Gastroesophageal sphincter (tissue), 4 donors: Measurements from ENCODE around the gene DHX58. TPM values are rescaled to one million over a fixed set of nuclear protein-coding genes. Genes with fewer than 3 reads are reported as not detected.

Experiments
- ATAC-seq: fragments of 150-250 bp; one replicate; pipeline ENCODE4 v1.9.1; 2016; ENCODE audit warnings: mild to moderate bottlenecking, moderate library complexity
- H3K27ac ChIP-seq, 4 donors: fragments of 200-600 bp; sonication (generic) in 3 of 4; 1 replicate in 3 of 4; 2 replicates in 1 of 4; pipeline ENCODE4 v1.5.1; 2016 to 2019
- H3K27me3 ChIP-seq: fragments of 200-600 bp; sonication (generic); one replicate; pipeline ENCODE4 v1.5.1; 2019
- H3K36me3 ChIP-seq, 2 donors: fragments of 200-600 bp; sonication (generic); one replicate each; pipeline ENCODE4 v1.5.1; 2019; ENCODE audit warnings: control low read depth in 1 of 2
- H3K4me1 ChIP-seq, 3 donors: fragments of 200-600 bp; sonication (generic); 1 replicate in 2 of 3; 2 replicates in 1 of 3; pipeline ENCODE4 v1.5.1; 2016 to 2019; ENCODE audit warnings: control low read depth in 2 of 3
- H3K4me3 ChIP-seq, 2 donors: fragments of 200-600 bp; sonication (generic); one replicate each; pipeline ENCODE4 v1.5.1; 2019; ENCODE audit warnings: mild to moderate bottlenecking in 1 of 2, moderate library complexity in 1 of 2
- H3K9me3 ChIP-seq, 3 donors: fragments of 200-600 bp; sonication (generic); one replicate each; pipeline ENCODE4 v1.5.1; 2017 to 2019; ENCODE audit warnings: control low read depth in 2 of 3
- CTCF ChIP-seq, 4 experiments: fragments of 200-600 bp in 2 of 4; fragments of 450-650 bp in 2 of 4; sonication (generic) in 1 of 4; IDR thresholded peaks; one replicate each; pipeline ENCODE4 v1.5.1; 2017 to 2019; ENCODE audit warnings: antibody characterized with exemption in 4 of 4, mild to moderate bottlenecking in 2 of 4, moderate library complexity in 2 of 4
- EP300 ChIP-seq: sonication (generic); formaldehyde crosslinking; IDR thresholded peaks from one replicate; pipeline ENCODE4 v1.6.1; 2017; ENCODE audit warnings: antibody characterized with exemption, mild to moderate bottlenecking
- POLR2A ChIP-seq, 2 donors: fragments of 450-650 bp; IDR thresholded peaks; one replicate each; pipeline ENCODE4 v1.6.1; 2017; ENCODE audit warnings: antibody characterized with exemption in 2 of 2, mild to moderate bottlenecking in 2 of 2, moderate library complexity in 1 of 2
- POLR2AphosphoS5 ChIP-seq: sonication (generic); formaldehyde crosslinking; IDR thresholded peaks from one replicate; pipeline ENCODE4 v1.6.1; 2017; ENCODE audit warnings: antibody characterized with exemption
- WGBS, 2 donors: methylation state at CpG; one replicate each; pipeline ENCODE4 v1.1.5; 2018; ENCODE audit warnings: low coverage in 1 of 2; 5-methylcytosine and 5-hydroxymethylcytosine counted together
- total RNA-seq, 4 donors: library from RNA; depleted of rRNA; stranded (reverse); fragments of >200 nt; gene quantifications; one replicate each; pipeline ENCODE4 v1.1.0, GENCODE V29; 2016

Gene DHX58
- total RNA-seq, 4 donors from 2014 or later = 11.3 to 21.3 (median 13.9) TPM

GRCh38 chr17:42097691-42098631 is 14.6 kb downstream of the DHX58 start, which contains the start of gene ZNF385C:
ZNF385C (minus strand) TSS chr17:42098473; CDS start chr17:42063056, 35,417 bp downstream.
- 39% methylated on average over 7 of the region's 52 CpGs; no CpG with 5 or more reads in 1 of the 2 donors for WGBS, 2 donors
- Histone ChIP-seq H3K36me3 (peaks cover 0 to under 1% of the 10 kb centered on the region in 2 donors), H3K9me3 (no peaks in the 10 kb centered on the region), H3K4me1 (peaks cover 0 to 17% (median 4%) of the 10 kb centered on the region in 3 donors), H3K27ac (no peak within 1 kb of the TSS), H3K27me3 (peaks cover 51% of the 10 kb centered on the region), H3K4me3 (peak within 1 kb of the TSS in 1 of 2 donors; percentile 29)
- no peak for TF ChIP-seq CTCF (IDR thresholded peaks at IDR 0.05)
- no peak for TF ChIP-seq POLR2AphosphoS5
- TF ChIP-seq POLR2A (IDR thresholded peaks at IDR 0.05) = no peak
- TF ChIP-seq EP300 = no peak
- no peak for ATAC-seq

GRCh38 chr17:42096360-42097111 is 16.0 kb downstream of the DHX58 start:
- no peaks in the 10 kb centered on the region for H3K36me3 ChIP-seq
- ATAC-seq = no peak
- TF ChIP-seq POLR2A (IDR thresholded peaks at IDR 0.05) = no peak
- no peak for TF ChIP-seq POLR2AphosphoS5
- 42% methylated on average over 3 of the region's 8 CpGs; no CpG with 5 or more reads in 1 of the 2 donors for WGBS, 2 donors
- H3K27ac ChIP-seq = no peak overlapping the region
- H3K4me1 ChIP-seq = peaks cover 0 to 13% (median 4%) of the 10 kb centered on the region in 3 donors
- H3K9me3 ChIP-seq = no peaks in the 10 kb centered on the region
- H3K27me3 ChIP-seq = peaks cover 62% of the 10 kb centered on the region
- H3K4me3 ChIP-seq = no peak overlapping the region

GRCh38 chr17:42094375-42095069 is 18.0 kb downstream of the DHX58 start:
- TF ChIP-seq POLR2A (IDR thresholded peaks at IDR 0.05) (no peak), POLR2AphosphoS5 (no peak)
- Histone ChIP-seq H3K36me3 (no peaks in the 10 kb centered on the region), H3K9me3 (no peaks in the 10 kb centered on the region), H3K27me3 (peaks cover 76% of the 10 kb centered on the region), H3K27ac (no peak overlapping the region), H3K4me1 (peaks cover 0 to 13% (median 4%) of the 10 kb centered on the region in 3 donors), H3K4me3 (no peak overlapping the region)
- no peak for ATAC-seq
- 84 to 86% methylated on average over 4 to 9 of the region's 12 CpGs for WGBS, 2 donors

GRCh38 chr17:42092939-42093338 is 19.6 kb downstream of the DHX58 start:
- no peaks in the 10 kb centered on the region for H3K36me3 ChIP-seq
- no peaks in the 10 kb centered on the region for H3K9me3 ChIP-seq
- H3K4me1 ChIP-seq = peaks cover 0 to 6% (median 0%) of the 10 kb centered on the region in 3 donors
- TF ChIP-seq POLR2A (IDR thresholded peaks at IDR 0.05) (no peak), POLR2AphosphoS5 (no peak), EP300 (no peak), CTCF (IDR thresholded peaks at IDR 0.05) (no peak)
- ATAC-seq = no peak
- H3K4me3 ChIP-seq = no peak overlapping the region
- 60% methylated on average over 2 of the region's 6 CpGs; no CpG with 5 or more reads in 1 of the 2 donors for WGBS, 2 donors
- no peak overlapping the region for H3K27ac ChIP-seq
- H3K27me3 ChIP-seq = peaks cover 83% of the 10 kb centered on the region

- Histone ChIP-seq H3K27me3 (peaks cover 75% of the 10 kb centered on the region), H3K4me3 (no peak overlapping the region), H3K9me3 (no peaks in the 10 kb centered on the region), H3K36me3 (no peaks in the 10 kb centered on the region), H3K4me1 (no peaks in the 10 kb centered on the region), H3K27ac (no peak overlapping the region)
- no peak for TF ChIP-seq POLR2AphosphoS5
- 78% methylated on average over 4 of the region's 8 CpGs; no CpG with 5 or more reads in 1 of the 2 donors for WGBS, 2 donors
- no peak for ATAC-seq
Measured at GRCh38 chr17:42090964-42091790, 21.3 kb downstream of the DHX58 start.
